HEK293 (cell line): ENCODE measurements around the gene KCNAB1.

ENCODE experiments used
- CTCF ChIA-PET: fragments of 350-600 bp; formaldehyde crosslinking; extraction: SDS; loops from one replicate; lab custom pipeline; 2021; ENCODE audit warnings: antibody characterized with exemption; lab: Yijun Ruan, JAX
- POLR2A ChIA-PET: fragments of 300-600 bp; formaldehyde crosslinking; extraction: SDS; loops from one replicate; lab custom pipeline; 2020; ENCODE audit warnings: antibody characterized with exemption, inconsistent platforms; lab: Yijun Ruan, JAX
- H3K27ac ChIP-seq: fragments of 200-500 bp; sonication (Bioruptor generic); 2 replicates; pipeline ENCODE4 v1.5.1; 2014; ENCODE audit warnings: low read depth, low read length, control low read depth, inconsistent platforms; ENCODE audit errors: extremely low read depth
- H3K36me3 ChIP-seq, 2 experiments: fragments of 200-500 bp in 1 of 2; sonication (Bioruptor generic) in 1 of 2; 1 replicate in 1 of 2; 2 replicates in 1 of 2; pipeline ENCODE4 v1.5.1; 2014 to 2017; ENCODE audit warnings: inconsistent platforms in 2 of 2, low read length in 2 of 2; ENCODE audit not compliant: control insufficient read depth in 2 of 2, insufficient read depth in 1 of 2
- H3K4me1 ChIP-seq: fragments of 200-500 bp; sonication (Bioruptor generic); 2 replicates; pipeline ENCODE4 v1.5.1; 2014; ENCODE audit warnings: mild to moderate bottlenecking, low read length, inconsistent platforms; ENCODE audit not compliant: control insufficient read depth, insufficient read depth
- H3K4me3 ChIP-seq: 2 replicates; pipeline ENCODE4 v1.5.1; 2011; ENCODE audit warnings: low read depth, mild to moderate bottlenecking, control low read depth, low read length, moderate library complexity
- H3K9me3 ChIP-seq: fragments of 200-500 bp; sonication (Bioruptor generic); 2 replicates; pipeline ENCODE4 v1.5.1; 2014; ENCODE audit warnings: low read depth, low read length, inconsistent platforms; ENCODE audit not compliant: control insufficient read depth, insufficient read depth
- BCL6B ChIP-seq: fragments of 450-650 bp; formaldehyde crosslinking; IDR thresholded peaks from 2 replicates; pipeline ENCODE4 v1.5.1; 2017; ENCODE audit warnings: missing biosample characterization, missing genetic modification characterization
- FEZF1 ChIP-seq: fragments of 450-650 bp; formaldehyde crosslinking; IDR thresholded peaks from 2 replicates; pipeline ENCODE4 v1.5.1; 2016; ENCODE audit warnings: missing biosample characterization, missing genetic modification characterization
- PRDM6 ChIP-seq: fragments of 450-650 bp; formaldehyde crosslinking; IDR thresholded peaks from 2 replicates; pipeline ENCODE4 v1.5.1; 2017; ENCODE audit warnings: missing biosample characterization, missing genetic modification characterization
- TCF7L2 ChIP-seq: IDR thresholded peaks from 2 replicates; pipeline ENCODE4 v1.6.1; 2011; ENCODE audit warnings: low read depth, mild to moderate bottlenecking, inconsistent platforms, low read length, moderate library complexity, borderline replicate concordance
- TRIM28 ChIP-seq: IDR thresholded peaks from 2 replicates; pipeline ENCODE4 v1.6.1; 2011; ENCODE audit warnings: low read length, control low read depth, borderline replicate concordance
- ZBTB17 ChIP-seq: fragments of 450-650 bp; formaldehyde crosslinking; IDR thresholded peaks from 2 replicates; pipeline ENCODE4 v1.5.1; 2016; ENCODE audit warnings: missing biosample characterization, missing genetic modification characterization
- ZBTB20 ChIP-seq: fragments of 450-650 bp; formaldehyde crosslinking; IDR thresholded peaks from 2 replicates; pipeline ENCODE4 v1.5.1; 2016; ENCODE audit warnings: missing biosample characterization, missing genetic modification characterization
- ZNF335 ChIP-seq: fragments of 450-650 bp; formaldehyde crosslinking; conservative IDR thresholded peaks from 2 replicates; pipeline ENCODE4 v1.5.1; 2016; ENCODE audit warnings: missing biosample characterization, missing genetic modification characterization
- ZNF350 ChIP-seq: fragments of 450-650 bp; formaldehyde crosslinking; IDR thresholded peaks from 2 replicates; pipeline ENCODE4 v1.5.0; 2017; ENCODE audit warnings: missing biosample characterization, mild to moderate bottlenecking, missing genetic modification characterization
- ZNF660 ChIP-seq: fragments of 450-650 bp; IDR thresholded peaks from 2 replicates; pipeline ENCODE4 v1.5.1; 2018; ENCODE audit warnings: missing biosample characterization, mild to moderate bottlenecking, missing genetic modification characterization
- ZNF777 ChIP-seq: fragments of 450-650 bp; formaldehyde crosslinking; IDR thresholded peaks from 2 replicates; pipeline ENCODE4 v1.5.1; 2017; ENCODE audit warnings: missing biosample characterization, missing genetic modification characterization, borderline replicate concordance
- TF ChIP-seq, protein P1 (sequence below): fragments of 450-650 bp; IDR thresholded peaks from 2 replicates; pipeline ENCODE4 v1.5.1; 2018; ENCODE audit warnings: missing biosample characterization, mild to moderate bottlenecking, missing genetic modification characterization
- TF ChIP-seq, protein P2 (sequence below): fragments of 450-650 bp; formaldehyde crosslinking; conservative IDR thresholded peaks from 2 replicates; pipeline ENCODE4 v1.5.1; 2016; ENCODE audit warnings: low read depth, missing biosample characterization, missing genetic modification characterization

Gene KCNAB1

GRCh38 chr3:156140001-156140595 lies 19.7 kb downstream of the KCNAB1 start:
- no peaks in the 10 kb centered on the region for H3K36me3 ChIP-seq
- POLR2A ChIA-PET, result no interaction called here
- H3K27ac ChIP-seq, result no peak overlapping the region
- CTCF ChIA-PET, result interaction anchor here (0.5 to 0.6 kb wide), 2 partner anchors 34 to 997 kb away, joined by 3 read pairs; no protein-coding TSS in a partner anchor
- H3K9me3 ChIP-seq, result no peaks in the 10 kb centered on the region
- H3K4me1 ChIP-seq, result no peaks in the 10 kb centered on the region
- H3K4me3 ChIP-seq, result no peak overlapping the region
- TF ChIP-seq ZNF660 (tag by site-specific recombination) (no peak), FEZF1 (tag by site-specific recombination) (no peak), PRDM6 (tag by site-specific recombination) (peak; percentile 73)

- H3K36me3 ChIP-seq, result no peaks in the 10 kb centered on the region
- ChIA-PET POLR2A (no interaction called here), CTCF (interaction anchor here (0.6 to 2.8 kb wide), 2 partner anchors 9 to 22 kb away, joined by 3 to 13 read pairs; partner anchors contain the start of gene KCNAB1)
- TF ChIP-seq ZNF777 (tag by site-specific recombination), result no peak
- peak; percentile 39 for TF ChIP-seq ZNF335 (tag by site-specific recombination)
- 0 out of 2 replicates have a peak, but pooled peaks have one; percentile 28 for TF ChIP-seq TCF7L2
- peak; percentile 68 for TF ChIP-seq ZBTB20 (tag by site-specific recombination)
- no peaks in the 10 kb centered on the region for H3K9me3 ChIP-seq
- H3K27ac ChIP-seq, result no peak overlapping the region
- H3K4me3 ChIP-seq, result no peak overlapping the region
- no peaks in the 10 kb centered on the region for H3K4me1 ChIP-seq
Observed at GRCh38 chr3:156142702-156143101, 22.3 kb downstream of the KCNAB1 start.

DNA sequence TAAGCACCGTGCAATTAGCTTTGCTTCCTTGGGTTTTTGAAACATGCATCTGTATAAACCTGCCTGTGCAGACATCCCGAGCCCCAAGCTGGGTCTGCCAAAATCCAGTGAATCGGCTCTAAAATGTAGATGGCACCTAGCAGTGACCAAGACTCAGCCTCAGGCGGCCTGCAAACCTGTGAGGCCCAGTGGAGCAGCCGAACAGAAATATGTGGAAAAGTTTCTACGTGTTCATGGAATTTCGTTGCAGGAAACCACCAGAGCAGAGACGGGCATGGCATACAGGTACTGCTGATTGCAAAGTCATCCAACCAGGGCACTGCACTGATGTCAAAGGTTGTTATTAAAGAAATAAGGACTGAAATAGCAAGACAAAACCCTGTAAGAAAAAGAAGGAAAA lies 22.8 kb downstream of the KCNAB1 start:
- ChIA-PET POLR2A (no interaction called here), CTCF (interaction anchor here (0.6 to 2.8 kb wide), 2 partner anchors 8 to 157 kb away, joined by 3 to 13 read pairs; no protein-coding TSS in a partner anchor)
- H3K4me1 ChIP-seq, result no peaks in the 10 kb centered on the region
- no peak overlapping the region for H3K27ac ChIP-seq
- no peaks in the 10 kb centered on the region for H3K9me3 ChIP-seq
- no peaks in the 10 kb centered on the region for H3K36me3 ChIP-seq
- no peak overlapping the region for H3K4me3 ChIP-seq
- TF ChIP-seq TRIM28 (0 out of 2 replicates have a peak, but pooled peaks have one; percentile 40), ZNF350 (no peak), ZBTB17 (tag by site-specific recombination) (0 out of 2 replicates have a peak, but pooled peaks have one; percentile 30), ZNF335 (tag by site-specific recombination) (0 out of 2 replicates have a peak, but pooled peaks have one; percentile 2), ZBTB20 (tag by site-specific recombination) (peak; percentile 7; the same call in 1 of the 2 replicates)
- TF ChIP-seq, protein P1, sequence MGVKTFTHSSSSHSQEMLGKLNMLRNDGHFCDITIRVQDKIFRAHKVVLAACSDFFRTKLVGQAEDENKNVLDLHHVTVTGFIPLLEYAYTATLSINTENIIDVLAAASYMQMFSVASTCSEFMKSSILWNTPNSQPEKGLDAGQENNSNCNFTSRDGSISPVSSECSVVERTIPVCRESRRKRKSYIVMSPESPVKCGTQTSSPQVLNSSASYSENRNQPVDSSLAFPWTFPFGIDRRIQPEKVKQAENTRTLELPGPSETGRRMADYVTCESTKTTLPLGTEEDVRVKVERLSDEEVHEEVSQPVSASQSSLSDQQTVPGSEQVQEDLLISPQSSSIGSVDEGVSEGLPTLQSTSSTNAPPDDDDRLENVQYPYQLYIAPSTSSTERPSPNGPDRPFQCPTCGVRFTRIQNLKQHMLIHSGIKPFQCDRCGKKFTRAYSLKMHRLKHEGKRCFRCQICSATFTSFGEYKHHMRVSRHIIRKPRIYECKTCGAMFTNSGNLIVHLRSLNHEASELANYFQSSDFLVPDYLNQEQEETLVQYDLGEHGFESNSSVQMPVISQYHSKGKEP (tag by site-specific recombination), result no peak

- H3K4me3 ChIP-seq, result no peak overlapping the region
- no peaks in the 10 kb centered on the region for H3K4me1 ChIP-seq
- ChIA-PET CTCF (interaction anchor here (0.6 kb wide), 1 partner anchor 158 kb away, joined by 3 read pairs; no protein-coding TSS in a partner anchor), POLR2A (no interaction called here)
- no peaks in the 10 kb centered on the region for H3K9me3 ChIP-seq
- TF ChIP-seq, protein P2, sequence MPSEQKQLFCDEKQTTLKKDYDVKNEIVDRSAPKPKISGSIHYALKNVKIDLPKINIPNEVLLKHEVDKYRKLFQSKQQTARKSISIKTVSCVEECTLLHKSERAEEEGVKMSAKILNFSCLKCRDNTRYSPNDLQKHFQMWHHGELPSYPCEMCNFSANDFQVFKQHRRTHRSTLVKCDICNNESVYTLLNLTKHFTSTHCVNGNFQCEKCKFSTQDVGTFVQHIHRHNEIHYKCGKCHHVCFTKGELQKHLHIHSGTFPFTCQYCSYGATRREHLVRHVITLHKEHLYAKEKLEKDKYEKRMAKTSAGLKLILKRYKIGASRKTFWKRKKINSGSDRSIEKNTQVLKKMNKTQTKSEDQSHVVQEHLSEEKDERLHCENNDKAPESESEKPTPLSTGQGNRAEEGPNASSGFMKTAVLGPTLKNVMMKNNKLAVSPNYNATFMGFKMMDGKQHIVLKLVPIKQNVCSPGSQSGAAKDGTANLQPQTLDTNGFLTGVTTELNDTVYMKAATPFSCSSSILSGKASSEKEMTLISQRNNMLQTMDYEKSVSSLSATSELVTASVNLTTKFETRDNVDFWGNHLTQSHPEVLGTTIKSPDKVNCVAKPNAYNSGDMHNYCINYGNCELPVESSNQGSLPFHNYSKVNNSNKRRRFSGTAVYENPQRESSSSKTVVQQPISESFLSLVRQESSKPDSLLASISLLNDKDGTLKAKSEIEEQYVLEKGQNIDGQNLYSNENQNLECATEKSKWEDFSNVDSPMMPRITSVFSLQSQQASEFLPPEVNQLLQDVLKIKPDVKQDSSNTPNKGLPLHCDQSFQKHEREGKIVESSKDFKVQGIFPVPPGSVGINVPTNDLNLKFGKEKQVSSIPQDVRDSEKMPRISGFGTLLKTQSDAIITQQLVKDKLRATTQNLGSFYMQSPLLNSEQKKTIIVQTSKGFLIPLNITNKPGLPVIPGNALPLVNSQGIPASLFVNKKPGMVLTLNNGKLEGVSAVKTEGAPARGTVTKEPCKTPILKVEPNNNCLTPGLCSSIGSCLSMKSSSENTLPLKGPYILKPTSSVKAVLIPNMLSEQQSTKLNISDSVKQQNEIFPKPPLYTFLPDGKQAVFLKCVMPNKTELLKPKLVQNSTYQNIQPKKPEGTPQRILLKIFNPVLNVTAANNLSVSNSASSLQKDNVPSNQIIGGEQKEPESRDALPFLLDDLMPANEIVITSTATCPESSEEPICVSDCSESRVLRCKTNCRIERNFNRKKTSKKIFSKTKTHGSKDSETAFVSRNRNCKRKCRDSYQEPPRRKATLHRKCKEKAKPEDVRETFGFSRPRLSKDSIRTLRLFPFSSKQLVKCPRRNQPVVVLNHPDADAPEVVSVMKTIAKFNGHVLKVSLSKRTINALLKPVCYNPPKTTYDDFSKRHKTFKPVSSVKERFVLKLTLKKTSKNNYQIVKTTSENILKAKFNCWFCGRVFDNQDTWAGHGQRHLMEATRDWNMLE (tag by site-specific recombination), result 0 out of 2 replicates have a peak, but pooled peaks have one; percentile 4
- TF ChIP-seq BCL6B (tag by site-specific recombination), result no peak
- H3K36me3 ChIP-seq, result no peaks in the 10 kb centered on the region
- no peak overlapping the region for H3K27ac ChIP-seq
Observed at GRCh38 chr3:156144060-156144459, 23.7 kb downstream of the KCNAB1 start.
